ENCODE measurements around the gene SLC9A5.

SLC9A5 gene

GRCh38 chr16:67246756-67247191 lies 2.0 kb upstream of the SLC9A5 start:
- TF ChIP-seq NFIC (IDR thresholded peaks at IDR 0.05) (no peak), REST (IDR thresholded peaks at IDR 0.05; ENCODE audit: low read depth) (no peak), ZBTB7A (IDR thresholded peaks at IDR 0.05; ENCODE audit: low read depth) (peak; percentile 50; the same call in 1 of the 2 replicates), TEAD4 (IDR thresholded peaks at IDR 0.05) (no peak), CREB1 (IDR thresholded peaks at IDR 0.05; ENCODE audit: low read depth) (no peak), EP300 (IDR thresholded peaks at IDR 0.05; ENCODE audit: borderline replicate concordance) (no peak), RAD21 (IDR thresholded peaks at IDR 0.05; ENCODE audit: low read depth) (peak; percentile 18; the same call in 1 of the 2 replicates), TAF1 (IDR thresholded peaks at IDR 0.05; ENCODE audit: low read depth) (no peak; the same call in 1 of the 2 replicates), FOXM1 (IDR thresholded peaks at IDR 0.05; ENCODE audit: borderline replicate concordance, low read depth) (no peak)

DNA sequence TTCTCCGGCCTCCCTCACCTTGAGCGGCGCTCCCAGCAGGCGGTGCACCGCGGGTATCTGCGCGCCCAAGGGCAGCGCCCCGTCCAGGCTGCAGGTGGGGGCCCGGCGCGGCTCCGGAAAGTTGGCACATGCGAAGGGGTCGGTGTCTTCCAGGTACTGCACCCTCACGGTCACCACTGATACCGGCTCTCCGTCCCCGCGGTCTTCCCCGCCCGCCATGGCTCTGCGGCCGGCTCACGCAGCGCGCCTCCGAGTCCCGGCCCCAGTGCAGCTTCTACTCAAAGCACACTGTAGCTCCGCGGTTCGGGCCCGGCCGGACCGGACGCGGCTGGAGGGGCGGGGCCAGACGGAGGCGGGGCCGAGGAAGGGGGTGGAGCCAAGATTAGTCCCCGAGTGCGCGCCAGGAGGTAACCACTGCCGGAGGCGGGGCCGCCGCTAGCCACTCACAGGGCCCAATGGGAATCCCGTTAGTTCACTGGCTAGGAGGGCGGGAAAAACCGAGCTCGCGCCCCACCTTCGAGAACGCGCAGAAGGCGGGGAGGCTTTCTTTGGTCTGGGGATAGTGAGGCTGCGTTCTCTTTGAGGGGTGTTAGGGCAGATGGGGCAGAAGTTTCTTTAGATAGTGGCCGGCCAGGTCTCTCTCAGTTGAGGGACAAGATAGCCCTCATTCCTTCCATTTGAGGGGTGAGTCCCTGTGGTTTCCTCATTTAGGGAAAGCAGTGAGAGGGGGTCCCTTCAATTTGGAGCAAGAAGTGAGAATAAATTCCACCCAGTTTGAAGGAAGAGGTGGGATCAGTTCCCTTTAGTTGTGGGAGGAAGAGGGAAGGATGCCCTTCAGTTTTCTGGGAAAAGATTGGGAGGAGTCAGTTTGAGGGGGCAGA lies 1.3 kb upstream of the SLC9A5 start, which contains the start of gene FHOD1:
Gene FHOD1, minus strand, starts transcription at position 290 of the 881 bp plus-strand sequence. Its CDS starts 71 bp downstream, at position 219.
- TF ChIP-seq CEBPB (IDR thresholded peaks at IDR 0.05) (no peak), TAF1 (IDR thresholded peaks at IDR 0.05; ENCODE audit: low read depth) (peak; percentile 68), YY1 (IDR thresholded peaks at IDR 0.05; ENCODE audit: low read depth) (peak; percentile 63; the same call in 1 of the 2 replicates), NFIC (IDR thresholded peaks at IDR 0.05) (0 out of 2 replicates have a peak, but pooled peaks have one; percentile 14), MAX (IDR thresholded peaks at IDR 0.05) (peak; percentile 85), TCF12 (IDR thresholded peaks at IDR 0.05; ENCODE audit: low read depth) (no peak)

DNA sequence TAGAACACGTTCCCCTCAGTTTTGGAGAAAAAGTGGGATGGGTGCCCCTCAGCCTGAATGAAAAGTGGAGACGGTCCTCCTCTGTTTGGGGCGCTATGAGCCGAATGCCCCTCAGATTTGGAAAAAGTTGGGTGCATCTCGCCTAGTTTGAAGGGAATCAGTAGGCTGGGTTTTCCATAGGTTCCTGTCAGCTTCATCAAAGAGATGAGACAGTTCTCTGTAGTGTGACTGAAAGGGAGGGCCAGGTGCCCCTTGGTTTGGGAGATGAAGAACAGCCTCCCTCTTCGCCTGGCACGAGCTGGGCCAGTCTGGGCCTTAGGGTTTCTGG lies 742 bp upstream of the SLC9A5 start:
- TF ChIP-seq MAX (IDR thresholded peaks at IDR 0.05) (no peak), REST (IDR thresholded peaks at IDR 0.05; ENCODE audit: low read depth) (no peak), YY1 (IDR thresholded peaks at IDR 0.05; ENCODE audit: low read depth) (no peak), EGR1 (IDR thresholded peaks at IDR 0.05) (no peak), ZBTB7A (IDR thresholded peaks at IDR 0.05; ENCODE audit: low read depth) (no peak), RAD21 (IDR thresholded peaks at IDR 0.05; ENCODE audit: low read depth) (no peak), EP300 (IDR thresholded peaks at IDR 0.05; ENCODE audit: borderline replicate concordance) (no peak), NFIC (IDR thresholded peaks at IDR 0.05) (no peak), TAF1 (IDR thresholded peaks at IDR 0.05; ENCODE audit: low read depth) (no peak), TEAD4 (IDR thresholded peaks at IDR 0.05) (no peak), FOXM1 (IDR thresholded peaks at IDR 0.05; ENCODE audit: borderline replicate concordance, low read depth) (no peak), TCF12 (IDR thresholded peaks at IDR 0.05; ENCODE audit: low read depth) (no peak), CEBPB (IDR thresholded peaks at IDR 0.05) (no peak), CREB1 (IDR thresholded peaks at IDR 0.05; ENCODE audit: low read depth) (no peak)
- TF ChIP-seq, protein P1, sequence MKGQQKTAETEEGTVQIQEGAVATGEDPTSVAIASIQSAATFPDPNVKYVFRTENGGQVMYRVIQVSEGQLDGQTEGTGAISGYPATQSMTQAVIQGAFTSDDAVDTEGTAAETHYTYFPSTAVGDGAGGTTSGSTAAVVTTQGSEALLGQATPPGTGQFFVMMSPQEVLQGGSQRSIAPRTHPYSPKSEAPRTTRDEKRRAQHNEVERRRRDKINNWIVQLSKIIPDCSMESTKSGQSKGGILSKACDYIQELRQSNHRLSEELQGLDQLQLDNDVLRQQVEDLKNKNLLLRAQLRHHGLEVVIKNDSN (IDR thresholded peaks at IDR 0.05), result no peak

- TF ChIP-seq EGR1 (IDR thresholded peaks at IDR 0.05) (no peak), TEAD4 (IDR thresholded peaks at IDR 0.05) (no peak), CREB1 (IDR thresholded peaks at IDR 0.05; ENCODE audit: low read depth) (no peak), TAF1 (IDR thresholded peaks at IDR 0.05; ENCODE audit: low read depth) (no peak), YY1 (IDR thresholded peaks at IDR 0.05; ENCODE audit: low read depth) (no peak), FOXM1 (IDR thresholded peaks at IDR 0.05; ENCODE audit: borderline replicate concordance, low read depth) (no peak), NFIC (IDR thresholded peaks at IDR 0.05) (no peak), RAD21 (IDR thresholded peaks at IDR 0.05; ENCODE audit: low read depth) (no peak), REST (IDR thresholded peaks at IDR 0.05; ENCODE audit: low read depth) (no peak), ZBTB7A (IDR thresholded peaks at IDR 0.05; ENCODE audit: low read depth) (no peak), TCF12 (IDR thresholded peaks at IDR 0.05; ENCODE audit: low read depth) (no peak), EP300 (IDR thresholded peaks at IDR 0.05; ENCODE audit: borderline replicate concordance) (no peak)
Measured at GRCh38 chr16:67249178-67250044, 632 bp downstream of the SLC9A5 start.
